ENCODE results near the gene LRCH1. TPM values are rescaled to one million over a fixed set of nuclear protein-coding genes. Genes with fewer than 3 reads are reported as not detected.

The LRCH1 gene
- polyA plus RNA-seq, 1 of the 3 experiments (the other 2 are of a cell fraction) = 5.5 TPM

GRCh38 chr13:46720189-46720588 is 167.2 kb downstream of the LRCH1 start:
- CTCF ChIA-PET = interaction anchor here (1.0 to 10.3 kb wide), 13 partner anchors 11 to 230 kb away, joined by 3 to 88 read pairs (median 10); partner anchors contain the start of gene LRCH1
- WGBS (ENCODE audit: low lambda C conversion rate) = 100% methylated on average over 3 of the region's 8 CpGs

GRCh38 chr13:46721054-46721453 is 168.1 kb downstream of the LRCH1 start:
- H3K4me2 ChIP-seq = no peak overlapping the region
- no peaks in the 10 kb centered on the region for H3K79me2 ChIP-seq (ENCODE audit: insufficient read depth)
- WGBS (ENCODE audit: low lambda C conversion rate) = 20% methylated on average over 4 of the region's 4 CpGs
- ChIA-PET POLR2A (no interaction called here), CTCF (interaction anchor here (0.6 to 10.3 kb wide), 52 partner anchors 9 to 251 kb away, joined by 3 to 88 read pairs (median 4); partner anchors contain the start of gene LRCH1)
- H3K36me3 ChIP-seq (replicated peaks in 1 of 2; ENCODE audit: control insufficient read depth in 1 of 2, insufficient read depth in 2 of 2, low read length in 1 of 2) = peaks cover 15 to 32% of the 10 kb centered on the region in 2 experiments
- no peaks in the 10 kb centered on the region for H3K9me2 ChIP-seq
- peak; percentile 53 for DNase-seq
- H3K9ac ChIP-seq = no peak overlapping the region
- H3K9me3 ChIP-seq = no peaks in the 10 kb centered on the region
- H3K4me1 ChIP-seq (ENCODE audit: control insufficient read depth in 1 of 2, insufficient read depth in 2 of 2, low read depth in 1 of 2, low read length in 1 of 2) = peaks cover 4 to 18% of the 10 kb centered on the region in 2 experiments; a peak in 3 of 4 replicates
- H4K20me1 ChIP-seq (ENCODE audit: insufficient read depth) = no peaks in the 10 kb centered on the region
- no peaks in the 10 kb centered on the region for H3K27me3 ChIP-seq (ENCODE audit: insufficient read depth)
- H3K4me3 ChIP-seq (ENCODE audit: low read depth in 2 of 2, low read length in 1 of 2) = no peak overlapping the region
- no peak overlapping the region for H2AFZ ChIP-seq (ENCODE audit: low read depth)
- H3K27ac ChIP-seq (ENCODE audit: low read depth in 2 of 2, low read length in 1 of 2) = peak overlapping the region in 1 of 2 experiments; percentile 19; a peak in 2 of 4 replicates
- H3F3A ChIP-seq (replicated peaks; ENCODE audit: insufficient read depth) = peaks cover 9% of the 10 kb centered on the region
- TF ChIP-seq USF1 (IDR thresholded peaks at IDR 0.05; ENCODE audit: borderline replicate concordance, low read depth) (no peak), ELF1 (IDR thresholded peaks at IDR 0.05) (no peak), SIN3A (IDR thresholded peaks at IDR 0.05; ENCODE audit: borderline replicate concordance, low read depth, low read length) (no peak), IRF3 (IDR thresholded peaks at IDR 0.05; ENCODE audit: low read depth, low read length) (no peak), PBX3 (IDR thresholded peaks at IDR 0.05) (no peak), GATA2 (CRISPR knock-in tag; IDR thresholded peaks at IDR 0.05) (peak; percentile 68), RAD21 (IDR thresholded peaks at IDR 0.05; ENCODE audit: low read length) (peak; percentile 90), SMC3 (IDR thresholded peaks at IDR 0.05; ENCODE audit: low read depth, low read length) (peak; percentile 66), TEAD4 (IDR thresholded peaks at IDR 0.05; ENCODE audit: borderline replicate concordance, insufficient read depth) (no peak), TCF12 (IDR thresholded peaks at IDR 0.05) (peak; percentile 27), MAX (IDR thresholded peaks at IDR 0.05; ENCODE audit: low read depth) (no peak), EZH2phosphoT487 (IDR thresholded peaks at IDR 0.05; ENCODE audit: borderline replicate concordance, low read depth) (no peak), RFX5 (IDR thresholded peaks at IDR 0.05; ENCODE audit: low read length) (no peak), MXI1 (IDR thresholded peaks at IDR 0.05; ENCODE audit: low read depth, low read length) (no peak), CTCF (IDR thresholded peaks at IDR 0.05) (peak; percentile 82), USF2 (IDR thresholded peaks at IDR 0.05; ENCODE audit: borderline replicate concordance, low read depth, low read length) (no peak), ZBTB33 (IDR thresholded peaks at IDR 0.05; ENCODE audit: borderline replicate concordance, low read depth) (no peak), RCOR1 (IDR thresholded peaks at IDR 0.05; ENCODE audit: low read length) (peak; percentile 96)

More at GRCh38 chr13:46720189-46720588, 167.2 kb downstream of the LRCH1 start:
- DNase-seq = no peak
- Histone ChIP-seq H3K9ac (no peak overlapping the region), H3K4me2 (no peak overlapping the region), H2AFZ (ENCODE audit: low read depth) (no peak overlapping the region), H3K36me3 (replicated peaks in 1 of 2; ENCODE audit: control insufficient read depth in 1 of 2, insufficient read depth in 2 of 2, low read length in 1 of 2) (peaks cover 17 to 29% of the 10 kb centered on the region in 2 experiments), H3K9me3 (no peaks in the 10 kb centered on the region), H3K27ac (ENCODE audit: low read depth in 2 of 2, low read length in 1 of 2) (no peak overlapping the region), H3K27me3 (ENCODE audit: insufficient read depth) (no peaks in the 10 kb centered on the region), H3K79me2 (ENCODE audit: insufficient read depth) (no peaks in the 10 kb centered on the region), H3K4me3 (ENCODE audit: low read depth in 2 of 2, low read length in 1 of 2) (no peak overlapping the region), H3F3A (replicated peaks; ENCODE audit: insufficient read depth) (peaks cover 9% of the 10 kb centered on the region), H3K9me2 (no peaks in the 10 kb centered on the region), H3K4me1 (ENCODE audit: control insufficient read depth in 1 of 2, insufficient read depth in 2 of 2, low read depth in 1 of 2, low read length in 1 of 2) (peaks cover 4 to 18% of the 10 kb centered on the region in 2 experiments; a peak in 3 of 4 replicates), H4K20me1 (ENCODE audit: insufficient read depth) (no peaks in the 10 kb centered on the region)
- TF ChIP-seq MEF2A (IDR thresholded peaks at IDR 0.05; ENCODE audit: borderline replicate concordance, low read depth) (no peak), GABPA (IDR thresholded peaks at IDR 0.05; ENCODE audit: low read depth) (no peak), FOXJ3 (CRISPR knock-in tag; IDR thresholded peaks at IDR 0.05) (no peak)
- POLR2A ChIA-PET = no interaction called here

Measured in SK-N-SH (cell line).